PC-3 (cell line): ENCODE results near the gene IQSEC3. TPM values are rescaled to one million over a fixed set of nuclear protein-coding genes. Genes with fewer than 3 reads are reported as not detected.
"Not testable (repeated sequence)": the region's sequence is repeated elsewhere in the genome, so short reads cannot be mapped to it uniquely, and the experiment has no call there.

Experiments used
- ATAC-seq: fragments of 200-7000 bp; cut with Tn5 transposase; 2 replicates; pipeline ENCODE4 v1.9.1; 2020; ENCODE audit warnings: mild to moderate bottlenecking, moderate library complexity
- BruUV-seq: library from RNA; stranded (reverse); fragments of 400-500 nt; replicated peaks from 2 replicates; lab custom pipeline; 2021; lab: Mats Ljungman, UMichigan
- CTCF ChIA-PET: fragments of 300-600 bp; sonication (Branson Sonifier 250); formaldehyde crosslinking; loops from one replicate; lab custom pipeline; 2022; ENCODE audit warnings: antibody characterized with exemption; lab: Charles Lee
- POLR2A ChIA-PET: fragments of 300-600 bp; sonication (Branson Sonifier 250); formaldehyde crosslinking; loops from one replicate; lab custom pipeline; 2022; ENCODE audit warnings: antibody characterized with exemption; ENCODE audit not compliant: unreplicated experiment; lab: Charles Lee
- DNase-seq: peaks from one replicate; pipeline ENCODE4 v3.0.0-alpha.2; 2015
- H2AFZ ChIP-seq: fragments of 300-600 bp; sonication (generic); 2 replicates; pipeline ENCODE4 v1.6.0; 2016; ENCODE audit warnings: antibody characterized with exemption, low read length
- H3F3A ChIP-seq: fragments of 300-600 bp; sonication (generic); one replicate; pipeline ENCODE4 v1.6.0; 2017; ENCODE audit warnings: antibody characterized with exemption, low read length, control low read depth, mild to moderate bottlenecking; ENCODE audit not compliant: unreplicated experiment
- H3K27ac ChIP-seq: fragments of 300-600 bp; sonication (generic); 2 replicates; pipeline ENCODE4 v1.5.1; 2016; ENCODE audit warnings: mild to moderate bottlenecking, low read length
- H3K27me3 ChIP-seq: fragments of 300-600 bp; sonication (generic); 2 replicates; pipeline ENCODE4 v1.6.1; 2016; ENCODE audit warnings: low read length, mixed read lengths
- H3K36me3 ChIP-seq: fragments of 300-600 bp; sonication (generic); 2 replicates; pipeline ENCODE4 v1.6.1; 2016; ENCODE audit warnings: low read depth, mixed run types, low read length, mixed read lengths
- H3K4me1 ChIP-seq: fragments of 300-600 bp; sonication (generic); 2 replicates; pipeline ENCODE4 v1.5.1; 2016; ENCODE audit warnings: low read length; ENCODE audit not compliant: insufficient read depth
- H3K4me2 ChIP-seq: fragments of 300-600 bp; sonication (generic); 2 replicates; pipeline ENCODE4 v1.6.0; 2016; ENCODE audit warnings: low read length
- H3K4me3 ChIP-seq: fragments of 300-600 bp; sonication (generic); 2 replicates; pipeline ENCODE4 v1.5.1; 2016; ENCODE audit warnings: mild to moderate bottlenecking, low read length, mixed read lengths
- H3K79me2 ChIP-seq: fragments of 300-600 bp; sonication (generic); 2 replicates; pipeline ENCODE4 v1.6.1; 2017; ENCODE audit warnings: low read length, mixed read lengths
- H3K9ac ChIP-seq: fragments of 300-600 bp; sonication (generic); 2 replicates; pipeline ENCODE4 v1.6.0; 2016; ENCODE audit warnings: mild to moderate bottlenecking, low read length
- H3K9me2 ChIP-seq: fragments of 300-600 bp; sonication (generic); replicated peaks from 2 replicates; pipeline ENCODE4 v1.6.1; 2016; ENCODE audit warnings: mixed run types, low read length, mixed read lengths
- H3K9me3 ChIP-seq: fragments of 300-600 bp; sonication (generic); 2 replicates; pipeline ENCODE4 v1.6.1; 2016; ENCODE audit warnings: low read length, mixed read lengths
- H4K20me1 ChIP-seq: fragments of 300-600 bp; sonication (generic); 2 replicates; pipeline ENCODE4 v1.6.1; 2016; ENCODE audit warnings: low read length, mixed read lengths
- EZH2 ChIP-seq: fragments of 300-600 bp; sonication (generic); IDR thresholded peaks from one replicate; pipeline ENCODE4 v1.6.1; 2017; ENCODE audit warnings: antibody characterized with exemption, mild to moderate bottlenecking, low read length; ENCODE audit not compliant: unreplicated experiment
- EZH2phosphoT487 ChIP-seq: fragments of 300-600 bp; sonication (generic); IDR thresholded peaks from 2 replicates; pipeline ENCODE4 v1.6.1; 2018; ENCODE audit warnings: mild to moderate bottlenecking, antibody characterized with exemption, low read length, borderline replicate concordance
- intact Hi-C: fragments of 100-400 bp; cut with micrococcal nuclease; formaldehyde crosslinking; loops from 2 replicates; pipeline ENCODE4 v1.9.0; 2023
- total RNA-seq: library from RNA; depleted of rRNA; stranded (reverse); fragments of >200 nt; gene quantifications from 2 replicates; pipeline ENCODE4 v1.2.3, GENCODE V29; 2014
- TF ChIP-seq, protein P1 (sequence below): fragments of 300-600 bp; sonication (generic); conservative IDR thresholded peaks from 2 replicates; pipeline ENCODE4 v1.5.1; 2017; ENCODE audit warnings: antibody characterized with exemption, low read depth, mild to moderate bottlenecking, low read length

The IQSEC3 gene
- total RNA-seq, 1 experiment from 2014 or later = 0.11 TPM

- no peaks in the 10 kb centered on the region for H3K9me3 ChIP-seq
- intact Hi-C loops = no loop called here
- H3K27ac ChIP-seq = no peak overlapping the region
- DNase-seq = no peak
- no peaks in the 10 kb centered on the region for H3K36me3 ChIP-seq
- ChIA-PET CTCF (no interaction called here), POLR2A (no interaction called here)
- H3K4me1 ChIP-seq = peaks cover 16% of the 10 kb centered on the region
- H3F3A ChIP-seq = peaks cover 4% of the 10 kb centered on the region
- H4K20me1 ChIP-seq = no peaks in the 10 kb centered on the region
- no peak for ATAC-seq
- no peak overlapping the region for H3K9ac ChIP-seq
- no peak overlapping the region for H3K4me2 ChIP-seq
- TF ChIP-seq EZH2phosphoT487 = no peak
- TF ChIP-seq, protein P1, sequence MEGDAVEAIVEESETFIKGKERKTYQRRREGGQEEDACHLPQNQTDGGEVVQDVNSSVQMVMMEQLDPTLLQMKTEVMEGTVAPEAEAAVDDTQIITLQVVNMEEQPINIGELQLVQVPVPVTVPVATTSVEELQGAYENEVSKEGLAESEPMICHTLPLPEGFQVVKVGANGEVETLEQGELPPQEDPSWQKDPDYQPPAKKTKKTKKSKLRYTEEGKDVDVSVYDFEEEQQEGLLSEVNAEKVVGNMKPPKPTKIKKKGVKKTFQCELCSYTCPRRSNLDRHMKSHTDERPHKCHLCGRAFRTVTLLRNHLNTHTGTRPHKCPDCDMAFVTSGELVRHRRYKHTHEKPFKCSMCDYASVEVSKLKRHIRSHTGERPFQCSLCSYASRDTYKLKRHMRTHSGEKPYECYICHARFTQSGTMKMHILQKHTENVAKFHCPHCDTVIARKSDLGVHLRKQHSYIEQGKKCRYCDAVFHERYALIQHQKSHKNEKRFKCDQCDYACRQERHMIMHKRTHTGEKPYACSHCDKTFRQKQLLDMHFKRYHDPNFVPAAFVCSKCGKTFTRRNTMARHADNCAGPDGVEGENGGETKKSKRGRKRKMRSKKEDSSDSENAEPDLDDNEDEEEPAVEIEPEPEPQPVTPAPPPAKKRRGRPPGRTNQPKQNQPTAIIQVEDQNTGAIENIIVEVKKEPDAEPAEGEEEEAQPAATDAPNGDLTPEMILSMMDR = no peak
- TF ChIP-seq EZH2 = no peak
- BruUV-seq = no TSS peak
- no peak overlapping the region for H2AFZ ChIP-seq
- H3K79me2 ChIP-seq = no peaks in the 10 kb centered on the region
- no peak overlapping the region for H3K4me3 ChIP-seq
- no peaks in the 10 kb centered on the region for H3K27me3 ChIP-seq
- no peaks in the 10 kb centered on the region for H3K9me2 ChIP-seq
These were observed 119.5 kb downstream of the IQSEC3 start for GRCh38 chr12:186006-186625.

DNA sequence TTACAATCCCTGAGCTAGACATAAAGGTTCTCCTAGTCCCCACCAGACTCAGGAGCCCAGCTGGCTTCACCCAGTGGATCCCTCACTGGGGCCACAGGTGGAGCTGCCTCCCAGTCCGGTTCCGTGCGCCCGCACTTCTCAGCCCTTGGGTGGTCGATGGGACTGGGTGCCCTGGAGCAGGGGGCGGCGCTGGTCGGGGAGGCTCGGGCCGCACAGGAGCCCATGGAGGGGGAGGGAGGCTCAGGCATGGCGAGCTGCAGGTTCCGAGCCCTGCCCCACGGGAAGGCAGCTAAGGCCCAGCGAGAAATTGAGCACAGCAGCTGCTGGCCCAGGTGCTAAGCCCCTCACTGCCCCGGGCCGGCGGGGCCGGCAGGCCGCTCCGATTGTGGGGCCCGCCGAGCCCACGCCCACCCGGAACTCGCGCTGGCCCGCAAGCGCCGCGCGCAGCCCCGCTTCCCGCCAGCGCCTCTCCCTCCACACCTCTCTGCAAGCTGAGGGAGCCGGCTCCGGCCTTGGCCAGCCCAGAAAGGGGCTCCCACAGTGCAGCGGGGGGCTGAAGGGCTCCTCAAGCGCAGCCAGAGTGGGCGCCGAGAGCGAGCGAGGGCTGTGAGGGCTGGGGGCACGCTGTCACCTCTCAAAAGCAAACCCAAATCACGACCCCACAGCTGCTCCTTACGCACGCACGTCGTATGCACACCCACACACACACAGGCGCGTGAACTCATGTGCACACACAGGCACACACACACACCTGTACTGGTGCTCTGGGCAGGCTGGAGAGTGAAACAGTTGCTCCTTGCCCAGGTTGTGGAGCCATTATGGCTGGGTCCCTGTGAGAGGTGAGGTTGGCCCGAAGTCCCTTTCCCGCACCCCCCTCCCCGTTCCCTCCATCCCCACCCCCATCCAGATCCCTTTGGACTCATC, 121.7 kb downstream of the IQSEC3 start:
- H3K36me3 ChIP-seq, H3K9me3 ChIP-seq, H4K20me1 ChIP-seq, POLR2A ChIA-PET, H3K27ac ChIP-seq, ATAC-seq, BruUV-seq, H3F3A ChIP-seq, intact Hi-C loops, H3K4me1 ChIP-seq, H3K27me3 ChIP-seq, H3K79me2 ChIP-seq, H3K9me2 ChIP-seq, CTCF ChIA-PET, DNase-seq: not testable (repeated sequence)
- peak overlapping the region; percentile 35; the same call in 1 of the 2 replicates for H3K9ac ChIP-seq
- H2AFZ ChIP-seq = peak overlapping the region; percentile 89
- H3K4me3 ChIP-seq = peak overlapping the region; percentile 61
- peak overlapping the region; percentile 83 for H3K4me2 ChIP-seq

- Histone ChIP-seq H3K9me2 (no peaks in the 10 kb centered on the region), H3K9me3 (no peaks in the 10 kb centered on the region), H3K27ac (no peak overlapping the region), H3K9ac (peak overlapping the region; percentile 35; the same call in 1 of the 2 replicates), H2AFZ (peak overlapping the region; percentile 89), H3K27me3 (peaks cover 6% of the 10 kb centered on the region; the same call in 1 of the 2 replicates), H3K36me3 (no peaks in the 10 kb centered on the region), H4K20me1 (no peaks in the 10 kb centered on the region), H3K79me2 (no peaks in the 10 kb centered on the region), H3K4me2 (peak overlapping the region; percentile 83), H3F3A (no peaks in the 10 kb centered on the region), H3K4me1 (no peaks in the 10 kb centered on the region), H3K4me3 (peak overlapping the region; percentile 61)
- peak; percentile 59 for DNase-seq
- peak; percentile 78 for ATAC-seq
- BruUV-seq = no TSS peak
- CTCF ChIA-PET = no interaction called here
- intact Hi-C loops = no loop called here
- TF ChIP-seq, protein P1 = peak; percentile 61
- TF ChIP-seq EZH2phosphoT487 (no peak), EZH2 (no peak)
- POLR2A ChIA-PET = no interaction called here
These were observed 122.5 kb downstream of the IQSEC3 start for GRCh38 chr12:188910-189621.
